ENCODE results near the gene HDAC3.

GRCh38 chr5:141664733-141665461 is 28.2 kb upstream of the HDAC3 start:
- TF ChIP-seq POLR2A (IDR thresholded peaks at IDR 0.05; ENCODE audit: low read depth, low read length) (no peak), POU2F2 (IDR thresholded peaks at IDR 0.05; ENCODE audit: low read depth, low read length) (no peak), POLR2AphosphoS5 (IDR thresholded peaks at IDR 0.05; ENCODE audit: low read depth, low read length) (no peak), TAF1 (IDR thresholded peaks at IDR 0.05; ENCODE audit: low read depth, low read length) (no peak)
